Thoracic aorta (tissue), 2 donors: ENCODE measurements around the gene DHX16. TPM values are rescaled to one million over a fixed set of nuclear protein-coding genes. Genes with fewer than 3 reads are reported as not detected.

Experiments
- ATAC-seq: fragments of 150-250 bp; one replicate; pipeline ENCODE4 v1.8.0; 2017; ENCODE audit warnings: low read depth; ENCODE audit not compliant: insufficient number of reproducible peaks, low FRiP score
- DNase-seq: peaks from one replicate; pipeline ENCODE4 v3.0.0-alpha.2; 2020; ENCODE audit warnings: low spot score
- H3K27ac ChIP-seq, 2 donors: fragments of 200-600 bp; sonication (generic); 1 replicate in 1 of 2; 2 replicates in 1 of 2; pipeline ENCODE4 v1.5.1; 2016; ENCODE audit warnings: mild to moderate bottlenecking in 2 of 2, moderate library complexity in 2 of 2
- H3K27me3 ChIP-seq: fragments of 200-600 bp; sonication (generic); replicated peaks from 2 replicates; pipeline ENCODE4 v1.6.0; 2016; ENCODE audit warnings: mild to moderate bottlenecking; ENCODE audit not compliant: insufficient read depth
- H3K36me3 ChIP-seq: fragments of 200-600 bp; sonication (generic); one replicate; pipeline ENCODE4 v1.5.1; 2016
- H3K4me1 ChIP-seq, 2 donors: fragments of 200-600 bp; sonication (generic); 1 replicate in 1 of 2; 2 replicates in 1 of 2; pipeline versions ENCODE4 v1.5.1 to v1.6.0; 2016; ENCODE audit warnings: low read depth in 2 of 2, mild to moderate bottlenecking in 1 of 2; ENCODE audit not compliant: control insufficient read depth in 1 of 2
- H3K4me3 ChIP-seq: fragments of 200-600 bp; sonication (generic); 2 replicates; pipeline ENCODE4 v1.5.1; 2016; ENCODE audit warnings: mild to moderate bottlenecking
- H3K9me3 ChIP-seq: fragments of 200-600 bp; sonication (generic); 2 replicates; pipeline ENCODE4 v1.5.1; 2016
- total RNA-seq, 2 donors: library from RNA; depleted of rRNA; stranded (reverse); fragments of >200 nt; gene quantifications; one replicate each; pipeline versions ENCODE4 v1.1.0 to v1.2.3, GENCODE V29; 2016
- TF ChIP-seq, protein P1 (sequence below): fragments of 200-600 bp; sonication (generic); IDR thresholded peaks from one replicate; pipeline ENCODE4 v1.5.1; 2019; ENCODE audit warnings: antibody characterized with exemption

The DHX16 gene
- total RNA-seq, 2 donors from 2014 or later = 27.4 to 55.2 TPM

DNA sequence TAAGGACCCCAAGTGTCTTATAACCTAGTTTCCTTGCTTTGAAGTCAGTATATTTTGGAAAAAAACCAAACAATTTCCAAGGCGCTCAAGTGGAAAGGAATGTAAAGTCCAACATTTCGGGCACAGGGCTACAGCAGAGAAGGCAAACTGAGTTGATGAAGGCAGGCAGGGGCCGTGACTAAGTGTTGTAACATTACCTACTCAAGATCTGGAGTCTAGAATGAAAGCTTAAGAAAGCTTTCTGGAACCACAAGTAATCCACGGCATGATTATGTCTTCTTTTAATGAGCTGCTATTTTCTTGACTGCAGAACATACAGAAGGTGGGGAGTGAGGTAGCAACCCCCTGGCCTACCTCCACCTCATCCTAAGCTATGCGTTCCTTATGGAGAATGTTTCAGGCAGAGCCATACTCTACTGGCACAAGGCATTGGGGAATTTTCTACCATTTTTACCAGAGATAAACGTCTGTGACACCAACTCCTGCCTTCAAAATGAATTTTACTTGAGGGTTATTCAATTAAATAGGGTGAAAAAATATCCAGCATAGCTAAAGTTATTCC is 60.0 kb downstream of the DHX16 start:
- peaks cover 17% of the 10 kb centered on the region for H3K36me3 ChIP-seq
- peaks cover 25 to 52% of the 10 kb centered on the region in 2 donors for H3K4me1 ChIP-seq
- TF ChIP-seq, protein P1, sequence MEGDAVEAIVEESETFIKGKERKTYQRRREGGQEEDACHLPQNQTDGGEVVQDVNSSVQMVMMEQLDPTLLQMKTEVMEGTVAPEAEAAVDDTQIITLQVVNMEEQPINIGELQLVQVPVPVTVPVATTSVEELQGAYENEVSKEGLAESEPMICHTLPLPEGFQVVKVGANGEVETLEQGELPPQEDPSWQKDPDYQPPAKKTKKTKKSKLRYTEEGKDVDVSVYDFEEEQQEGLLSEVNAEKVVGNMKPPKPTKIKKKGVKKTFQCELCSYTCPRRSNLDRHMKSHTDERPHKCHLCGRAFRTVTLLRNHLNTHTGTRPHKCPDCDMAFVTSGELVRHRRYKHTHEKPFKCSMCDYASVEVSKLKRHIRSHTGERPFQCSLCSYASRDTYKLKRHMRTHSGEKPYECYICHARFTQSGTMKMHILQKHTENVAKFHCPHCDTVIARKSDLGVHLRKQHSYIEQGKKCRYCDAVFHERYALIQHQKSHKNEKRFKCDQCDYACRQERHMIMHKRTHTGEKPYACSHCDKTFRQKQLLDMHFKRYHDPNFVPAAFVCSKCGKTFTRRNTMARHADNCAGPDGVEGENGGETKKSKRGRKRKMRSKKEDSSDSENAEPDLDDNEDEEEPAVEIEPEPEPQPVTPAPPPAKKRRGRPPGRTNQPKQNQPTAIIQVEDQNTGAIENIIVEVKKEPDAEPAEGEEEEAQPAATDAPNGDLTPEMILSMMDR = no peak
- no peak for DNase-seq
- H3K4me3 ChIP-seq = no peak overlapping the region
- no peaks in the 10 kb centered on the region for H3K27me3 ChIP-seq
- no peaks in the 10 kb centered on the region for H3K9me3 ChIP-seq
- peak overlapping the region in 1 of 2 donors; percentile 94 for H3K27ac ChIP-seq
- no peak for ATAC-seq

DNA sequence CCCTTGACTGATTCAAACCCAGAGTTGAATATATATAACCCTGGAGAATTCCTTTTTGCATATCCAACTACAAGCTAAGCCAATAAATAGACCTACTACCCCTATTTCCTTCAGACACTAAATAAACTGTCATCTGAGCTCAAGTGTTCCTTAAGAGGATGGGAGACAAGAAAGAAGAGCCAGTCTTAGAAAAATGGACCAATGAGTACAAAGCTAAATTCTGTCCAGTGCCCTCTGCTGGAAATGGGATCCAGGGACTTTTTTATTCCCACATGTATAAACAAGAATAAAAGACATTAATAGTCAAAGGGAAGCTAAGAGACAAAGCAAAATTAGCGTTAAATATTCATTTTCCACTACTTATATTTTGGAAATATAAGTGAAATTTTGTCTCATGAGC is 60.6 kb downstream of the DHX16 start:
- H3K9me3 ChIP-seq = no peaks in the 10 kb centered on the region
- H3K36me3 ChIP-seq = peaks cover 22% of the 10 kb centered on the region
- H3K27me3 ChIP-seq = no peaks in the 10 kb centered on the region
- H3K4me1 ChIP-seq = peaks cover 25 to 52% of the 10 kb centered on the region in 2 donors
- ATAC-seq (no peak), DNase-seq (no peak)
- TF ChIP-seq, protein P1 = no peak
- no peak overlapping the region for H3K4me3 ChIP-seq
- H3K27ac ChIP-seq = peak overlapping the region in 1 of 2 donors; percentile 94

DNA sequence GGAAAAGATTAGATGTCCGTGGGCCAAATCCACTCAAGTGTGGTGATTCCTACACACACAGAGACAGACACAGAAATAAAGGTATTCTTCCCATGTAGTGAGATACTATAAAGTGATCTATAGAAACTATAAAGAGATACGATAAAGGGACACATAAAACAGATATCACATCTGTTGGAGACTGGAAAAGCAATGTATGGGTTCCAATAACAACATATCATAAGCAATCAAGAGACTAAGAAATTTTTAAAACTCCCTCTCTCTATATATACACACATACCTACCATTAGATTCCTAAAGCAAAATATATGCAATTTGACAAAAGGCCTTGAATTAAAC is 61.0 kb downstream of the DHX16 start:
- ATAC-seq (no peak), DNase-seq (no peak)
- H3K4me1 ChIP-seq = peaks cover 25 to 52% of the 10 kb centered on the region in 2 donors
- no peaks in the 10 kb centered on the region for H3K9me3 ChIP-seq
- TF ChIP-seq, protein P1 = no peak
- H3K27ac ChIP-seq = peak overlapping the region in 1 of 2 donors; percentile 94
- no peaks in the 10 kb centered on the region for H3K27me3 ChIP-seq
- H3K4me3 ChIP-seq = no peak overlapping the region
- peaks cover 25% of the 10 kb centered on the region for H3K36me3 ChIP-seq

DNA sequence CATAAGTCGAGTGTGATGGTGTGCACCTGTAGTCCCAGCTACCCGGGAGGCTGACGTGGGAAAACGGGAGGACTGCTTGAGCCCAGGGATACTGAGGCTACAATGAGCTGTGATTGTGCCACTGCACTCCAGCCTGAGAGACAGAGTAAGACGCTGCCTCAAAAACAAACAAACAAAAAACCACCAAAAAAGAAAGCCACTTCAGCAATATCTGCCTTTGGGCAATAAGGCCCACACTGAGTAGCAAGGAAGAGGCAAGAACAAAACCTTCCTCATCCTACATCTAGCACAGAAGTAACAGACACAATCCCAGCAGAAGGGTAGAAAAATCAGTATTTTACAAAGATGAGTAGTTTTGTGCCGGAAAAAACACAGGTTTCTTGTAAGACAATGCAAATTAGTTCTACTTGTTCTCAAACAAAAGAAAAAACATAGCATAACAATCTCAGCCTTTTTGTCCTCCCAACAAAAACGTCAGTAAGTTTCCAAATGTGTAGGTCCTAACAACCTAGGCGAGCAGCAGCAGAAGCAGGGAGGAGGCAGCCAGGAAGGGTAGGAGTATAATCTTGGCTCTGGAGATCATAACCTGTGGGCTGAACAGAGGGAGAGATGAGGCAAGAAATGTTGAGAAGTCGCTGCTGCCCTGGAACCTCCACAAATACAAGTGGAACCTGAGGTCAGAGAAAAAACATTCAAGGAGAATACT is 61.5 kb downstream of the DHX16 start:
- no peak overlapping the region for H3K4me3 ChIP-seq
- H3K4me1 ChIP-seq = peaks cover 25 to 52% of the 10 kb centered on the region in 2 donors
- peaks cover 26% of the 10 kb centered on the region for H3K36me3 ChIP-seq
- TF ChIP-seq, protein P1 = no peak
- no peaks in the 10 kb centered on the region for H3K27me3 ChIP-seq
- H3K27ac ChIP-seq = peak overlapping the region in 1 of 2 donors; percentile 8
- DNase-seq = no peak
- no peaks in the 10 kb centered on the region for H3K9me3 ChIP-seq
- no peak for ATAC-seq

DNA sequence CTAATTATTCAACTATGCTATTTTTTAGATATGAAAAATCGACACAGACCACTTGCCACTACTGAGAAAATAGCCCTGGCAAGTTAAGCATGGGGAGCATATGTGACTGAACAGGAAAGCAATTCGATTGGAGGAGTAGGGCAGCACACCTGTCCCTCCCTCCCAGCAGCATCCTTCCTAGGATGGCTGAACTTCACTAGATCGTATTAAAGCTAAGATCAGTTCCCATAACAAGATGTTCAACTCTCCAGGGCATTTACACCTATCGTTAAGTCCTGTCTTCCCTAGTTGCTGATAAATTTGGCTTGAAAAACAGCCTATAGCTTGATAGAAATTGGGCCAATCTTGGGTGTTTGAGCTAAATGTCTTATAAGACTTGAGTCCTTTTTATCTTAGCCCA is 62.7 kb downstream of the DHX16 start:
- Histone ChIP-seq H3K27ac (no peak overlapping the region), H3K9me3 (no peaks in the 10 kb centered on the region), H3K36me3 (peaks cover 38% of the 10 kb centered on the region), H3K27me3 (no peaks in the 10 kb centered on the region), H3K4me1 (peaks cover 25 to 52% of the 10 kb centered on the region in 2 donors), H3K4me3 (no peak overlapping the region)
- TF ChIP-seq, protein P1 = no peak
- DNase-seq = no peak
- ATAC-seq = no peak
